GM21529 (cell line): ENCODE data around the gene CSE1L.
"Not testable (repeated sequence)": the region's sequence is repeated elsewhere in the genome, so short reads cannot be mapped to it uniquely, and the experiment has no call there.

Experiments used
- ATAC-seq: cut with Tn5 transposase; IDR thresholded peaks from one replicate; pipeline ENCODE4 v1.9.1; 2021; ENCODE audit not compliant: unreplicated experiment

CSE1L gene

DNA sequence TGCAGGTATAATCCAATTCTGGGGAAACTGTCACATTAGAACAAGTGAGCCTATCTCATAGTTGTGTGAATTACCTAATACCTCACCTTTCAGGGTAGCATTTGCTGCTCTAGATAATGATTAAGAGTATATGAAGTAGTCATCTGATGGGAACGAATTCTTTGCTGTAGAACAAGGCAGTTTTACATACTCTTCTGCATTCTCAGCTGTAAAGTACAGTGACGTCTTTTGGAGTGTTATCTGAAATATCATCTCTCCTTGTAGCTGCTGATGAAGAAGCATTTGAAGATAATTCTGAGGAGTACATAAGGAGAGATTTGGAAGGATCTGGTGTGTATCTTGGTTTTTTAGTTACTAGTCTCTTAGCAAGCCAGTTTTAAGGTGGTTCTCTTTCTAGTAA, 28.4 kb downstream of the CSE1L start:
- no peak for ATAC-seq

- no peak for ATAC-seq
Measured at GRCh38 chr20:49078310-49078709, 32.2 kb downstream of the CSE1L start.

- ATAC-seq, result not testable (repeated sequence)
Measured at GRCh38 chr20:49082295-49082694, 36.2 kb downstream of the CSE1L start.

- ATAC-seq, result no peak
Measured at GRCh38 chr20:49091104-49091503, 45.0 kb downstream of the CSE1L start.

DNA sequence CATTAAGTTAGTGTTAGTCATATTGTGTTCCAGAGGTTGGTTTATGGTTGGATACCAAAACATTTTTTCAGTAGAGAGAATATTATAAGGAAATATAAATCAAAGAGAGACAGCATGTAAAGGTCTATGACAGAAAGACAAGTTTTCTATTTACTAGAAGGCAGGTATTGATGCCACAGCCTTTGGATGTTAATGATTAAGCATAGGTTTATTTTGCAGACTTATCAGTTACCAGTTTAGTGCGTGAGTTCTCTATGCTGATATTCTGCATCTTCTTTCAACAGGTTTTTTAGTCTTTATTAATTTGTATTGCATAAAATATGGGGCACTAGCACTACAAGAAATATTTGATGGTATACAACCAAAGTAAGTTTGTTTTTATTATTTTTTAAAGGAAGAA, 45.6 kb downstream of the CSE1L start:
- no peak for ATAC-seq

DNA sequence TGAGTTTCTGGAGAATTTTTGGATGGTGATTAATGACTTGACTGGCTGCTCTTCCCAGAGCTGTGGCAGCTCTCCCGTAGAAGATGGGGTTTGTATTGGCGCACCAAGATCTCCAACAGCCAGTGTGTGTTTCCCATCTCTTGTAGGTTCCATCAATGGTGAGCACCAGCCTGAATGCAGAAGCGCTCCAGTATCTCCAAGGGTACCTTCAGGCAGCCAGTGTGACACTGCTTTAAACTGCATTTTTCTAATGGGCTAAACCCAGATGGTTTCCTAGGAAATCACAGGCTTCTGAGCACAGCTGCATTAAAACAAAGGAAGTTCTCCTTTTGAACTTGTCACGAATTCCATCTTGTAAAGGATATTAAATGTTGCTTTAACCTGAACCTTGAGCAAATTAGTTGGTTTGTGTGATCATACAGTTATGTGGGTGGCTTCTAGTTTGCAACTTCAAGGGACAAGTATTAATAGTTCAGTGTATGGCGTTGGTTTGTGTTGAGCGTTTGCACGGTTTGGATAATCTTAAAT, 50.2 kb downstream of the CSE1L start:
- ATAC-seq, result no peak

GRCh38 chr20:49097159-49097558, 51.0 kb downstream of the CSE1L start:
- ATAC-seq, result no peak

- ATAC-seq, result no peak
Measured at GRCh38 chr20:49098136-49098535, 52.0 kb downstream of the CSE1L start.

GRCh38 chr20:49099011-49099410, 52.9 kb downstream of the CSE1L start:
- no peak for ATAC-seq

GRCh38 chr20:49100292-49100691, 54.2 kb downstream of the CSE1L start:
- not testable (repeated sequence) for ATAC-seq

DNA sequence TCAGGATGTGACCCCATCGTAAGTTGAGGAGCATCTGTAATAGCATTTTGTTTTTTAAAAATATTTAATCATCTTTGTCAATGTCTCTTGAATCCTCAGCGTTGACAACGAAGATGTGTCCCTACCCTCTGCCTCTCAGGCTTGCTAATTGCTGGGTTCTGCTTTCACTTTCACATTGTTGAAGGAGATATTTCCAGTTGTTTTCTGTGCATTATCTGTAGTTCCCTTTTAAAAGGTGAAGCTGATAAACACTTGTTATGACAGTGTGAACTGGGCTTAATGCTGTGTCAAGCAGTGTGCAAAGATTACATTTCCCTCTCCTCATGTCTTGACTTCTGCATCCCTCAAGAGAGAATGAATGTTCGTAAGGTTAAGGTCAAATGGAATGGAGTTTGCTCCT, 54.9 kb downstream of the CSE1L start:
- ATAC-seq, result no peak

DNA sequence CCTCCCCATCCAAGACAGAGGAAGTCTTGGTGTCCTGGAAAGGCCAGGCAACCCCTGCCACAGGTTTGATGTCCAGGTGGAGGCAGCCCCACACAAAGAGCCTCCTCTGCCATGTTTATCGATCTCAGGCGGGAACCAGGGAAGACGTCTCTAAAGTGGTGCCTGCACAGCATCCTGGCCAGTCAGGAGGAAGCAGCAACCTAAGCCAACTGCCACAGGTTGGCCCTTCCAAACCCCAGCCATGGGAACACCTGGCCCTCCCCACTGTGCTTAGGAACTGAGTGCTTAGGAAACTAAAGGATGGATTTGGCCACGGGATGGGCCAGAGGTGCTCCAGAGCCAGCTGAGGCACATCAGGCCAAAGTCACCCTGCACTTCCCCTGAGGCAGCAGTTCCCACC, 56.9 kb downstream of the CSE1L start:
- no peak for ATAC-seq

- no peak for ATAC-seq
Measured at GRCh38 chr20:49103647-49104364, 57.7 kb downstream of the CSE1L start.

GRCh38 chr20:49104365-49104648, 58.2 kb downstream of the CSE1L start:
- ATAC-seq, result no peak

DNA sequence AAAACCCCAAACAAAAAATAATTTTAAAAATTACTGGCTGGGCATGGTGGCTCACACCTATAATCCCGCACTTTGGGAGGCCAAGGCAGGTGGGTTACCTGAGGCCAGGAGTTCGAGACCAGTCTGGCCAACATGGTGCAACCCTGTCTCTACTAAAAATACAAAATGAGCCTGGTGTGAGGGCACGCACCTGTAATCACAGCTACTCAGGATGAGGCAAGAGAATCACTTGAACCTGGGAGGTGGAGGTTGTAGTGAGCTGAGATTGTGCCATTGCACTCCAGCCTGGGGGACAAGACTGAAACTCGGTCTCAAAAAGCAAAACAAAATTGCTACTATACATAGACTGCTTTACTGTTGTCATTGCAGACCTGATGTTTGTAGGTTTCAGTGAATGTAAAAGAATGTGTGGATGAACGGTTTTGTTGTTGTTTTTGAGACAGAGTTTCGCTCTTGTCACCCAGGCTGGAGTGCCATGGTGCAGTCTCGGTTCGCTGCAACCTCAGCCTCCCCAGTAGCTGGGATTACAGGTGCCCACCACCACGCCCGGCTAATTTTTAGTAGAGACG, 59.0 kb downstream of the CSE1L start:
- ATAC-seq, result not testable (repeated sequence)

DNA sequence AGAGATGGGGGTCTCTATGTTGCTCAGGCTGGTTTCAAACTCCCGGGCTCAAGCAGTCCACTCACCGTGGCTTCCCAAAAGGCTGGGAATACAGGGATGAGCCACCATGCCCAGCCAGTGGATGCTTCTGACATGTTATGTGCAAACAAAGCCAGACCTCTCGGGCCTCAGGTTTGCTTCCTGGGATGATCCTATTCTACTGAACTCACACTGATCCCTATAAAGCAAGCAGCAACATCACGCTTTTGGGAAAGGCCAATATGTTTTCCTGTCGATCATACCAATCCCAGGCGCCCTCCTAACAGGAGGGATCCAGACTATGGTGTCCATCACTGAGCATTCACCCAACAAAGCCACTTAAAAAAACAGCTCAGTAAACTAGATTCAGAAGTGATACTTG, 60.2 kb downstream of the CSE1L start:
- ATAC-seq, result no peak

GRCh38 chr20:49110767-49111694, 64.9 kb downstream of the CSE1L start:
- ATAC-seq, result no peak

- ATAC-seq, result no peak
Measured at GRCh38 chr20:49112596-49113274, 66.6 kb downstream of the CSE1L start.

GRCh38 chr20:49115564-49115963, 69.5 kb downstream of the CSE1L start:
- ATAC-seq, result no peak

DNA sequence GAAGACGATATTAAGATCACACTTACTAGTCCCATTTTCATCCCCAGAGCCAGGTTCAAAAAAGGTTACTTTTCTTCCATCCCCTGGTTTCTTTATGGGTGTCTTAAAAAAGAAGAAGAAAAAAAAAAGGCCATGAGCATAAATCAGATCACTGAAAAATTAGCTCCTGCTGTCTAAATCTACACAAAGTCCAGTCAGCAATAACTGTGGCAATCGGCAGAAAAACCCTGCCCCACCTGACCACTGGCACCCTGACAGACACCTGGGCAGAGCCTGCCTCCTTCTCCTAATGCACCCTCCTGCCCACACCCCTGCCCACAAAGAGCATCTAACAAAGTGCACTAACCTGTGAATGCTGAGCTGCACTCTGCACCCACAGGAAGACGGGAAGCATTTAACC, 72.2 kb downstream of the CSE1L start:
- ATAC-seq, result no peak

- no peak for ATAC-seq
Measured at GRCh38 chr20:49119988-49120387, 73.9 kb downstream of the CSE1L start.
